ENCODE results near the gene TOP1.
A peak's percentile ranks its signal among the peaks of the same experiment; 100 is the strongest.

TOP1 gene

DNA sequence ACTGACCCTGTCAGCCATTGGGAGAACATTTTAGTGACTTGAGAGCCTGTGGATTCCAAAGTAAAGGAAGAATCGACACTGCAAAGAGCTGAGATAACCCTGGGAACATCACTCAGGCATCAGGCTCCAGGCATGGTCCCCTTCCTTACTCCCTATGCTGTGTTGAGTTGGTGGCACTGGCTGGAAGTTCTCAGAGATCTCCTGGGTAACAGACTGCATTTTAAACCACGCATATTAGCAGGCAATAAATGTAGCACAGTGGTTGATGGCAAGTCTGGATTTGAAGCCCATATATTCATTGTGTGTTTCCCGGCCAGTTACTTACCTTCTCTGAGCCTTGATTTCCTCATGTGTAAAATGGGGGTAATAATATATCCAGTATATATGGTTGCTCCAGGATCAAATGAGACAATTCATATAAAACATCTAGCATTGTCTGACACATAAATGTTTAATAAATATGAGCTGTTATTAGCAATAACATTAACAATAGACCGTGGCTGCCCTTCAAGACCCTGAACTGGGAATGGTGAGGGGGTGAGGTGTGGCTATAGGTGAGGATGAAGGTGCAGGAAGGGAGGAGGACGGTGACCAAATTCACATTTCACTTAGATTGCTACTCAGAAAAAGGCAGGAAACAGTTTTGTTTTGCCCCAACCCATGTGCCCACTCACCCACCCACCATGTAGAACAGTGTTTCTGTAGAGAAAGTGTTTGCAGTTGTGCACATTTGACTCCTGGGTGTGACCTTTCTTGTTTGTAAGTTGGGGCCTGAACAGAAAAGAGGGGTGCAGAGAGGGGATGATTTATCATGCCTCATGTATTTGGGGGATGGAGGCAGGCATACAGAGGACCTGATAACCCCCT lies 110.8 kb downstream of the TOP1 start:
- no peak for DNase-seq (ENCODE audit: low read depth)
- H3K4me3 ChIP-seq (ENCODE audit: low read depth, low read length): peak overlapping the region; percentile 82
- TF ChIP-seq, protein P1, sequence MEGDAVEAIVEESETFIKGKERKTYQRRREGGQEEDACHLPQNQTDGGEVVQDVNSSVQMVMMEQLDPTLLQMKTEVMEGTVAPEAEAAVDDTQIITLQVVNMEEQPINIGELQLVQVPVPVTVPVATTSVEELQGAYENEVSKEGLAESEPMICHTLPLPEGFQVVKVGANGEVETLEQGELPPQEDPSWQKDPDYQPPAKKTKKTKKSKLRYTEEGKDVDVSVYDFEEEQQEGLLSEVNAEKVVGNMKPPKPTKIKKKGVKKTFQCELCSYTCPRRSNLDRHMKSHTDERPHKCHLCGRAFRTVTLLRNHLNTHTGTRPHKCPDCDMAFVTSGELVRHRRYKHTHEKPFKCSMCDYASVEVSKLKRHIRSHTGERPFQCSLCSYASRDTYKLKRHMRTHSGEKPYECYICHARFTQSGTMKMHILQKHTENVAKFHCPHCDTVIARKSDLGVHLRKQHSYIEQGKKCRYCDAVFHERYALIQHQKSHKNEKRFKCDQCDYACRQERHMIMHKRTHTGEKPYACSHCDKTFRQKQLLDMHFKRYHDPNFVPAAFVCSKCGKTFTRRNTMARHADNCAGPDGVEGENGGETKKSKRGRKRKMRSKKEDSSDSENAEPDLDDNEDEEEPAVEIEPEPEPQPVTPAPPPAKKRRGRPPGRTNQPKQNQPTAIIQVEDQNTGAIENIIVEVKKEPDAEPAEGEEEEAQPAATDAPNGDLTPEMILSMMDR (IDR thresholded peaks at IDR 0.05; ENCODE audit: insufficient read depth, low read depth, low read length, missing control alignments): no peak

GRCh38 chr20:41140226-41141133 lies 111.9 kb downstream of the TOP1 start:
- no peak overlapping the region for H3K4me3 ChIP-seq (ENCODE audit: low read depth, low read length)
- TF ChIP-seq, protein P1 (IDR thresholded peaks at IDR 0.05; ENCODE audit: insufficient read depth, low read depth, low read length, missing control alignments): no peak
- no peak for DNase-seq (ENCODE audit: low read depth)

DNA sequence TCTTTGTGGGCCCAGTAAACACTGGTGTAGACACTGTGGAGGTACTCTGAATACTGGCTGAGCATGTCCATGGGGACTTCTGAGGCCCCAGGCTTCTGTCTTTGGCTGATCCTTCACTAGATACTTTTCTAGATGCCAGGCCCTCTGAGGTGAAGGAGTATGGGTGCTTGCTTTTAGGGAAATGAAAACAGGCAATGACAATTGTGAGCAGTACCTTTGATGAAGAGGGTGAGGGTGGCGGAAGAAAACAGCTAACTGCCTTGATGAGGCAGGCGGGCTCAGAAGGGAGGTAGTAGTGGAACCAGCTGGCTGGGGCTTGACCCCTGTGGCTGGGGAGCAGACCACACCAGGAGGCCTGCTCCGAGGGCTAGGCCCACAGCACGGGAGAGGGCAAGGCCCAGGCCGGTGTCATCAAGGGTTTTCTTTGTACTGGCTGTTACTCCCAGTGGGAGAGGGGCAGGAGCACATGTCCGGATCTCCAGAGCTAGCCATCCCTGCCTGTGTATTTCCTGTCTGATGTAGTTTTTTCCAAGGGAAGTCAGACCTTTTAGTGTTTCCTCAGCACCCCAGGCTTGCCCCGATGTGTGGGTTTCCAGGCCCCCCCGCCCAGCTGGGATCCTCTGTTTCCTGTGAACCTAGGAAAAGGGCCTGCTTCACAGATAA lies 112.7 kb downstream of the TOP1 start:
- DNase-seq (ENCODE audit: low read depth): no peak
- TF ChIP-seq, protein P1 (IDR thresholded peaks at IDR 0.05; ENCODE audit: insufficient read depth, low read depth, low read length, missing control alignments): no peak
- no peak overlapping the region for H3K4me3 ChIP-seq (ENCODE audit: low read depth, low read length)

- TF ChIP-seq, protein P1 (IDR thresholded peaks at IDR 0.05; ENCODE audit: insufficient read depth, low read depth, low read length, missing control alignments): no peak
- no peak for DNase-seq (ENCODE audit: low read depth)
- no peak overlapping the region for H3K4me3 ChIP-seq (ENCODE audit: low read depth, low read length)
Observed at GRCh38 chr20:41142245-41142644, 113.6 kb downstream of the TOP1 start.

DNA sequence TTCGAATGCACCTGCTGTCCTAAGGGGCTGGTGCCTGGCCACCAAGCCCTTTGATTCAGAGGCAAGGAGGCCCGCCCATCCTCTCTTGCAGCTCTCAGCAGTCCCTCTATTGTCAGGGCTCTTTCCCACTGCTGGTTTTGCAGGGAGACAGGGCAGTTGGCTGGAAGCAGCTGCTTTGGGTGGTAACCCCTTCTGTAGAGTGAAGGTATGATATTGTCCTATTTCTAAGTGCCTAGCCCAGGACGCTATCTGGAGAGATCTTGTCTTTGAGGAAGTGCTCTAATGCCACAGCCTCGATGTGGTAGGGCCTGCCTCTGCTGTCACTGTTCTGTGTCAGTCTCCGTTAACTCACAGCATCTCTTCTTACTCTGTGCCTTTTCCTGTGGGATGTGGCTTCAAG lies 114.3 kb downstream of the TOP1 start:
- no peak for DNase-seq (ENCODE audit: low read depth)
- no peak overlapping the region for H3K4me3 ChIP-seq (ENCODE audit: low read depth, low read length)

GRCh38 chr20:41143354-41143753 lies 114.7 kb downstream of the TOP1 start:
- H3K4me3 ChIP-seq (ENCODE audit: low read depth, low read length): no peak overlapping the region
- TF ChIP-seq, protein P1 (IDR thresholded peaks at IDR 0.05; ENCODE audit: insufficient read depth, low read depth, low read length, missing control alignments): no peak
- DNase-seq (ENCODE audit: low read depth): no peak

More for the DNA sequence above, 114.3 kb downstream of the TOP1 start:
- TF ChIP-seq, protein P1 (IDR thresholded peaks at IDR 0.05; ENCODE audit: insufficient read depth, low read depth, low read length, missing control alignments): no peak

Data from GM12865 (cell line).